Islet of Langerhans (tissue), 1 donor: Measurements from ENCODE around the gene NDUFA8.

Experiments
- FAIRE-seq: peaks from one replicate; lab custom pipeline; 2011; peaks lifted over from hg19 to GRCh38; lab: Jason Lieb, UNC

NDUFA8 gene

DNA sequence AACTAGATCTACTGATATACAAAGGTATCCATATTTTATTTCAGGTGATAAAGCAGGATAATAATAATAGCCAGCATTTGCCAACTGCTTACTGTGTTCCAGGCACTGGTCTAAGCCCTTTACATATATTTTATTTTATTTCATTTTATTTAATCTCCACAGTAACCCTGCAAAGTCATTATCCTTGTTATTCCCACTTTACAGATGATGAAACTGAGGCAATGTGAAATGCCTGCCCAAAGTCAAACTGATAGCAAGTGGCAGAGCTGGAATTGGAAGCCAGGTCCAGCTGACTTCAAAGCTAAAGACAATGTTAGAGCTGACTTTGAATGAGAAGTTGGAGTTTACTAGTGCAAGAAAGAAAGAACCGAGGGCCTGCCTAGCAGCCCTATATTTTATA, 25.0 kb upstream of the NDUFA8 start:
- FAIRE-seq = no peak

DNA sequence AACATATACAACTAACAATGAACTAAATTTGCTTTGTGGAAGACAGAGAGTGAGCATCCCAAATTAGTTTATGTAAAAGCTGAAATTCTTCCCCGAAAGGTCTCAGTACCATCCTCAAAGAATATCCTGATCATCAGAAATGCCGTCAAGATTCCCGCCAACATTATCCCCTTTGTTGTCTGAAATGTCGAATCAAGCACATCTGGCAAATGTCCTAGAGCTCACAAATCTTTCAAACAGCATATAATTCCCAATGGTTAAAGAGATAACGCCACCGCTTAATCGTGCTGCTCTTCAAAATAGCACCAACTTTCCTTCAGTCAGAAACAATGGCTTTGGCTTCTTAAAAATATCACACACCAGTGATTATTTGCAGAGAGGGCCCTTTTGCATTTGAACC, 23.9 kb upstream of the NDUFA8 start:
- FAIRE-seq = no peak

- no peak for FAIRE-seq
Observed at GRCh38 chr9:122180633-122181032, 21.1 kb upstream of the NDUFA8 start.

DNA sequence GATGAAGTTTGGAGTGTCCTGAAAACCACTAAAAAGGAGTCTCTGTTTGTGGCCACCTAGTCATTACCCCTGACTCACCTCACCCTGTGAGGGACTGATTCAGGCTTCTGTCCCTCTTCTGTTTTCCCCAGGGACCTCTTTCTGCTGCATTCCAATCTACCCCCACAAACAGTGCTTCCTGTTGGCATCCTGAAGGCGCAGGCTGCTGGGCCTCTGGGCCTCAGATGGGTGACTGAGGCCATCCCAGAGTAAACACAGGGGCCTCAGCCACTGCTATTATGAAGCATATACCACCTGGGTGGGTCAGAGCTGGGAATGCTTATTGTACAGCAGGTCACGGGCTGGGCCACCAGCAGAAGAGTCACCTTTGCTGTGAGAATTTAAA, 20.1 kb upstream of the NDUFA8 start:
- no peak for FAIRE-seq

DNA sequence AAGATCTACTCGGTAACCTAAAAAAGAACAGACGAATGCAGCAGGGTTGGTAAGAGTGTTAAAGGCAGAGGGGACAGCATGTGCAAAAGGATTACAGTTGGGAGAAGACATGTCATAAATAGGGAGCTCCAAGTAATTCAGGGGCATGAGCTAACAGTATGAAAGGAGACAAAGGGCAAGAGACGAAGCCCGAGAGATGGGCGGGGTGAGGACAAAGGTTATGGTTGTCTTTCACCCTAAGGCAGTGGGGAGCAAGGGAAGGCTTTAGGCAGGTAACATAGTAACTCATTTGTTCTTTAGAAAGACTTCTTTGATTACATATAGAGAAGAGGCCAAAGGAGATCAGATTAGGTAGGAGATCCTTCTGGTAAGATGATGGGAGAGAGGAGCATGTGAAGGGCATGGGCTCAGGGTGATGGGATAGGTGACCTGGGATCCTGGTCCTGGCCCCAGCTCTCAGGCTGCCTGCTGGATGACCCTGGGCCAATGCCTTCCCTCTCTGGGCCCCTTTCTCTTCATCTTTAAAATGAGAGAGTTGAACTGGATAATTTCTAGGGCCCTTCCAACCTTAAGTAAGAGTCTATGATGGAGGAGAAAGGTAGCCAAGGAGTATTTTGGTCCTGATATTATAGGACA, 19.6 kb upstream of the NDUFA8 start:
- FAIRE-seq = no peak

DNA sequence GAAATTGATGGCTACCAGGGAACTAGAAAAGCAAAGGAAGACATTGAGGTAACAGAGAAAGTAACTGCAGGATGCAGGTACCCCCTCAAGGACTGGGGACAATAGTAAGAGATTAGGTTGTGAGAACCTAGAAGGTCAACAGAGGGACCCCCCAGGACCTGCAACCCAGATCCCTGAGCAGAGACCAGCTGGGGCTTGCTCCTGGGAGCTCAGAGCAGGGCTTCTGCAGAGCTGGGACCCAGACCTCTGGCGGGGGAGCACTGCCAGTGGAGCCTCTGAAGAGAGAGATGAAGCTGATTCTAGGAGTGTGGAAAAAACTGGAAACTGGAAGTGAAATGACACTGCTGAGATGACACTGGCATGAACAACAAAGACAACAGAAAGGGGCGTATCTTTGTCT, 17.3 kb upstream of the NDUFA8 start:
- no peak for FAIRE-seq

GRCh38 chr9:122173670-122174069, 14.1 kb upstream of the NDUFA8 start:
- no peak for FAIRE-seq

DNA sequence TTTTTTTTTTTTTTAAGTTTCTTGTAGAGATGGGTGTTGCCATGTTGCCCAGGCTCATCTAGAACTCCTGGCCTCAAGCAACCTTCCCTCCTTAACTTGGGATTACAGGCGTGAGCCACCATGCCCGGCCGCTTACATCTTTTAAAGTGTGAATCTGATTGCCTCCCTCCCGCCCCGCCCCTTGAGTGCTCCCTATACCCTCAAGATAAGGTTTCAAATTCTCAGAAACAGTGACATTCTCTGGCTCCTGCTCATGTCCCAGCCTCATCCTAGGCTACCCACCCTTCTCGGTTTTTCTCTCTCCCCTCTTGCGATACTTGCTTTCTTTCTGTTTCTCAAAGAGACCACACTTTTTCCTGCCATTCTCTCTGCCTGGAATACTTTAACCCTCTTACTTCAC, 12.6 kb upstream of the NDUFA8 start:
- FAIRE-seq = no peak

DNA sequence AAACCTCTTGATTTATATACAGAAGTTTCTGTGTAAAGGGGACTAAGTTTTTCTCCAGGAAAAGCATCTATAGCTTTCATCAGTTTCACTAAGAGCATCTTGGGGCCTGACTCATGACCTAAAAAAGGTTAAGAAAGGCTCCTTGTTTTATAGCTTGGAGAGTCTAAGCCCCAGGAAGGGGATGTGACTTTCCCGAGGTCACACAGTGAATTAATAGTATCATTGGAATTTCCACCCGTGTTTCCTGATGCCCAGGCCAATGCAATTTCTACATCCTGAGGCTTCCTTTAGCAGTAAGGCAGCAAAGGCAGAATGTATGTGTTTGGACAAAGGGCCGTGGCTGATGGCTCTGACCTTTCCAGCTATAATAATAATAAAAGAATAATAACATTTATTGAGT, 8.8 kb upstream of the NDUFA8 start:
- no peak for FAIRE-seq

GRCh38 chr9:122164286-122164685, 4.7 kb upstream of the NDUFA8 start:
- no peak for FAIRE-seq

- no peak for FAIRE-seq
Observed at GRCh38 chr9:122162415-122162814, 2.8 kb upstream of the NDUFA8 start.

- FAIRE-seq = no peak
Observed at GRCh38 chr9:122159925-122160246, 307 bp upstream of the NDUFA8 start.

- FAIRE-seq = no peak
Observed at GRCh38 chr9:122158202-122158601, 1.4 kb downstream of the NDUFA8 start.

DNA sequence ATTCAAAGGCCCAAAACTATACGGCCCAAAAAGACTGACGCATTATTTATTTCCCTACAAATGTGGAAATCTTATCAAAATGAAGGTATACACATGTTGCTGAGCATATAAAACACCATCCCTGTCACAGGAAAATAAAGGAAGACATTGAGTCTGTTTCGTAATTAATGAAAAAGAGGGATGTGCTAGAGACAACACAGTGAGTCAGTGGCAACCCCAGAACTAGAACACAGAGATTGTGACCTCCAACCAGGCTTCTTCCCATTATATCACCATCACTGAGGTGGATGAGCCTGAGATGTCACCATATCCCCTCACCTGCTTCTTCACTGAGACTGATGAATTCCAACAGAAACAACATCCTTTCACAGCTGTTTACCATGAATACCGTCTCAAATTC, 3.8 kb downstream of the NDUFA8 start:
- FAIRE-seq = no peak

GRCh38 chr9:122151267-122151828, 8.2 kb downstream of the NDUFA8 start:
- FAIRE-seq = no peak

- FAIRE-seq = no peak
Observed at GRCh38 chr9:122145592-122145863, 14.1 kb downstream of the NDUFA8 start.

GRCh38 chr9:122144836-122145591, 14.6 kb downstream of the NDUFA8 start:
- no peak for FAIRE-seq

GRCh38 chr9:122143876-122144405, 15.6 kb downstream of the NDUFA8 start:
- FAIRE-seq = no peak

GRCh38 chr9:122143296-122143695, 16.3 kb downstream of the NDUFA8 start:
- FAIRE-seq = no peak

GRCh38 chr9:122141671-122142070, 17.9 kb downstream of the NDUFA8 start:
- FAIRE-seq = no peak

DNA sequence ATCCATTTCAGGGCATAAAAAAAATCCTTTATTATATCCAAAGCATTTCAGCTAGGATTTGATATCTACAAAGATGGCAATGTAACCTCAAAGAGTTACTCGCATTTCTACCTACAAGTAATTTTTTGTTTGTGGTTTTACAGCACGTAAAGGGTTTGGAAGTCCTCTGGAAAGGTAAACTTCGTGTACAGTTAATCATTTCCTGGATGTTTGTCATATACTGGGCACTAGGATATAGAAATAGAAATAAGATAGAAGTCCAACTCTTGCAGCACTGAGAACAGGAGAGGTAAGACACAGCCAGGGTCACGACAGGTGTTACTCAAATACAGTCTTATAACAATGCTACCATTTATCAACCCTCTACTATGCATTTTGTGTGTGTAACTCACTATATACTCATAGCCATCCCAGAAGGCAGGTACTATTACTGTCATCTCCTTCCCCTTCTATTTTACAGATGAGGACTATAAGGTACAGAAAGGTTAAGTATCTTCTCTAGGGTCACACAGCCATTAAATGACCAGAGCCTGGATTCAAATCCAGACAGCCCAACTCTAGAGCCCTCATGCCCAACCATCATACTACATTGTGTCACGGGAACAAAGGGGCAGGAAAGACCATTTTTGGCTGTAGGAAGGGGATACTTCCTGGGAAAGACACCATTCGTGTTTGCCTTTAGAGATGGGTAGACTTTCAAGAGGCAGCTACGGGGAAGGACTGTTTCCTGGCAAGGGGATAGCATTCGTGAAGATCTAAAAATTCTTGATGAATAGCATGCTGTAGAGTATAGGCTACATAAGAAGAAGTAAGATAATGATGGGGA, 19.0 kb downstream of the NDUFA8 start:
- no peak for FAIRE-seq

- no peak for FAIRE-seq
Observed at GRCh38 chr9:122138560-122139268, 20.9 kb downstream of the NDUFA8 start.

GRCh38 chr9:122135529-122135859, 24.1 kb downstream of the NDUFA8 start:
- FAIRE-seq = no peak
